ENCODE results near the gene MAP7D2.

DNA sequence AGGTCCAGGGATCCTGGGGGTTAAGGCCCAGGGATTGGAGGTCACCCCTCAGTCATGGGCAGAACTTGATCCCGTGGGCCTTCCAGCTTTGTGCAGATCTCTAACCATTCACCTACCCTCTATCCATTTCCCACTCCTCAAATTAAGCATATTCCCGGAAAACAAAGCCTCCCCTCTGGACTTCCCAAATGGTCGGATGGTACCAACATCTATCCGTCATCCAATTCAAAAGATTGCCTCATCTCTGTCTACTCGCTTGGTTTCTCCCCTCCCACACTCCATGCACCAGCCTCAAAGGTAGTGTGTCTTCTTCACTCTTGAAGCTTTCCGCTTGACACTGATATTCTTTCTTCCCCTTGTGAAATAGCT, 125.4 kb downstream of the MAP7D2 start:
- TF ChIP-seq ZNF567 (CRISPR knock-in tag; IDR thresholded peaks at IDR 0.05; ENCODE audit: borderline replicate concordance) (no peak), SNAPC5 (CRISPR knock-in tag; IDR thresholded peaks at IDR 0.05; ENCODE audit: borderline replicate concordance) (no peak), REPIN1 (CRISPR knock-in tag; IDR thresholded peaks at IDR 0.05; ENCODE audit: borderline replicate concordance, low read depth) (no peak), NFYB (CRISPR knock-in tag; IDR thresholded peaks at IDR 0.05) (no peak), PBX2 (CRISPR knock-in tag; IDR thresholded peaks at IDR 0.05) (no peak)
- TF ChIP-seq, protein P1, sequence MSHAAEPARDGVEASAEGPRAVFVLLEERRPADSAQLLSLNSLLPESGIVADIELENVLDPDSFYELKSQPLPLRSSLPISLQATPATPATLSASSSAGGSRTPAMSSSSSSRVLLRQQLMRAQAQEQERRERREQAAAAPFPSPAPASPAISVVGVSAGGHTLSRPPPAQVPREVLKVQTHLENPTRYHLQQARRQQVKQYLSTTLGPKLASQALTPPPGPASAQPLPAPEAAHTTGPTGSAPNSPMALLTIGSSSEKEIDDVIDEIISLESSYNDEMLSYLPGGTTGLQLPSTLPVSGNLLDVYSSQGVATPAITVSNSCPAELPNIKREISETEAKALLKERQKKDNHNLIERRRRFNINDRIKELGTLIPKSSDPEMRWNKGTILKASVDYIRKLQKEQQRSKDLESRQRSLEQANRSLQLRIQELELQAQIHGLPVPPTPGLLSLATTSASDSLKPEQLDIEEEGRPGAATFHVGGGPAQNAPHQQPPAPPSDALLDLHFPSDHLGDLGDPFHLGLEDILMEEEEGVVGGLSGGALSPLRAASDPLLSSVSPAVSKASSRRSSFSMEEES (CRISPR knock-in tag; IDR thresholded peaks at IDR 0.05): no peak

All from HepG2 (cell line).